Transverse colon (tissue), 4 donors: Measurements from ENCODE around the gene CCDC141.

ENCODE experiments used
- POLR2A ChIP-seq: fragments of 450-650 bp; IDR thresholded peaks from one replicate; pipeline ENCODE4 v1.6.1; 2016; ENCODE audit warnings: antibody characterized with exemption, mild to moderate bottlenecking, moderate library complexity
- POLR2AphosphoS5 ChIP-seq, 3 donors: sonication (generic); formaldehyde crosslinking; IDR thresholded peaks; one replicate each; pipeline ENCODE4 v1.6.1; 2016; ENCODE audit warnings: antibody characterized with exemption in 3 of 3
- TF ChIP-seq, protein P1 (sequence below), 5 experiments: fragments of 200-600 bp in 3 of 5; fragments of 450-650 bp in 2 of 5; sonication (generic) in 3 of 5; IDR thresholded peaks; 1 replicate in 2 of 5; 2 replicates in 3 of 5; pipeline ENCODE4 v1.5.1; 2016 to 2017; ENCODE audit warnings: antibody characterized with exemption in 5 of 5, inconsistent platforms in 3 of 5, mild to moderate bottlenecking in 2 of 5, moderate library complexity in 1 of 5

DNA sequence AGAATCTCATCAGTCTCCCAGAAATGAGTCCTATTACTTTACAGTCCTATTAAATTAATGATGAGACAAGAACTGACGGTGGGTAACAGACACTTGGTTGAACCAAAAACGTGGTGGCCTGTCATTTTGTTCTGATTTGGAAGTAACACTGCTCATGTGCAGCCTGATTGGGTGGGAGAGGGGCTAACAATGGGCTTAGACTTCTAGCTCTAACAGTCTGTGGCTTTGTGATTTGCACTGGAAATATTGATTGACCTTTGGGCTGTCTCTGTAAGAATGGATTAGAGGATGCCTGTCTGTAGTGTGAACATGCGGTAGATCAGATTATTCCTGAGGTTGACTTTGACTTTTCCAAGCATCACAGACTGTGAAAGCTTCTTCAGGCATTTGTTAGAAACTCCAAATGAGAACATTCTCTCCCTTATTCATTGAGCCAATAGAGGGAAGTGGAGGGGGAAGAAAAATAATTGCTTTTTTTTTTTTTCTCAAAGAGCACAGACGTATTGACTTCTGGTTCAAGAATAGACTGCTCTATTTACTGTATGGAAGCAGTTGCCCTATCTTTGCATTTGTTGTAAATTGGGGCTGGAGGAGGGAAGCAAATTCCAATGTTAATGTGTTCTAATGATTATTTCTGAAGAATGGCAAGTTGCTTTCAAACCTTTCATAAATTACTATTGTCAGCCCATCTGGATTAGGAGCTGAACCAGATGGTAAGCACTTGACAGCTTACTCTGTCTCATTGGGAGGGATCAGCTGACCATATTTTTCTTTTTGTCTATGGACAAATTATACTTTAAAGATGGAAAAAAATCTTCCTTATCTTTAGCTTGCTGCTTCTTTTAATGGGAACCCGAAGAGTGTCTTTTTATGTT is 156.9 kb downstream of the CCDC141 start:
- TF ChIP-seq, protein P1, sequence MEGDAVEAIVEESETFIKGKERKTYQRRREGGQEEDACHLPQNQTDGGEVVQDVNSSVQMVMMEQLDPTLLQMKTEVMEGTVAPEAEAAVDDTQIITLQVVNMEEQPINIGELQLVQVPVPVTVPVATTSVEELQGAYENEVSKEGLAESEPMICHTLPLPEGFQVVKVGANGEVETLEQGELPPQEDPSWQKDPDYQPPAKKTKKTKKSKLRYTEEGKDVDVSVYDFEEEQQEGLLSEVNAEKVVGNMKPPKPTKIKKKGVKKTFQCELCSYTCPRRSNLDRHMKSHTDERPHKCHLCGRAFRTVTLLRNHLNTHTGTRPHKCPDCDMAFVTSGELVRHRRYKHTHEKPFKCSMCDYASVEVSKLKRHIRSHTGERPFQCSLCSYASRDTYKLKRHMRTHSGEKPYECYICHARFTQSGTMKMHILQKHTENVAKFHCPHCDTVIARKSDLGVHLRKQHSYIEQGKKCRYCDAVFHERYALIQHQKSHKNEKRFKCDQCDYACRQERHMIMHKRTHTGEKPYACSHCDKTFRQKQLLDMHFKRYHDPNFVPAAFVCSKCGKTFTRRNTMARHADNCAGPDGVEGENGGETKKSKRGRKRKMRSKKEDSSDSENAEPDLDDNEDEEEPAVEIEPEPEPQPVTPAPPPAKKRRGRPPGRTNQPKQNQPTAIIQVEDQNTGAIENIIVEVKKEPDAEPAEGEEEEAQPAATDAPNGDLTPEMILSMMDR (IDR thresholded peaks at IDR 0.05) = no peak
- TF ChIP-seq POLR2AphosphoS5 (IDR thresholded peaks at IDR 0.05) (no peak), POLR2A (no peak)
